Erythroblast (primary cell): ENCODE data around the gene RNASEH2B.
A peak's percentile ranks its signal among the peaks of the same experiment; 100 is the strongest.

ENCODE experiments used
- GATA1 ChIP-seq: IDR thresholded peaks from 2 replicates; pipeline ENCODE4 v1.6.1; 2011; ENCODE audit warnings: low read depth, mild to moderate bottlenecking, control low read depth, low read length, moderate library complexity
- POLR2A ChIP-seq: IDR thresholded peaks from 2 replicates; pipeline ENCODE4 v1.6.1; 2011; ENCODE audit warnings: mild to moderate bottlenecking, low read length

DNA sequence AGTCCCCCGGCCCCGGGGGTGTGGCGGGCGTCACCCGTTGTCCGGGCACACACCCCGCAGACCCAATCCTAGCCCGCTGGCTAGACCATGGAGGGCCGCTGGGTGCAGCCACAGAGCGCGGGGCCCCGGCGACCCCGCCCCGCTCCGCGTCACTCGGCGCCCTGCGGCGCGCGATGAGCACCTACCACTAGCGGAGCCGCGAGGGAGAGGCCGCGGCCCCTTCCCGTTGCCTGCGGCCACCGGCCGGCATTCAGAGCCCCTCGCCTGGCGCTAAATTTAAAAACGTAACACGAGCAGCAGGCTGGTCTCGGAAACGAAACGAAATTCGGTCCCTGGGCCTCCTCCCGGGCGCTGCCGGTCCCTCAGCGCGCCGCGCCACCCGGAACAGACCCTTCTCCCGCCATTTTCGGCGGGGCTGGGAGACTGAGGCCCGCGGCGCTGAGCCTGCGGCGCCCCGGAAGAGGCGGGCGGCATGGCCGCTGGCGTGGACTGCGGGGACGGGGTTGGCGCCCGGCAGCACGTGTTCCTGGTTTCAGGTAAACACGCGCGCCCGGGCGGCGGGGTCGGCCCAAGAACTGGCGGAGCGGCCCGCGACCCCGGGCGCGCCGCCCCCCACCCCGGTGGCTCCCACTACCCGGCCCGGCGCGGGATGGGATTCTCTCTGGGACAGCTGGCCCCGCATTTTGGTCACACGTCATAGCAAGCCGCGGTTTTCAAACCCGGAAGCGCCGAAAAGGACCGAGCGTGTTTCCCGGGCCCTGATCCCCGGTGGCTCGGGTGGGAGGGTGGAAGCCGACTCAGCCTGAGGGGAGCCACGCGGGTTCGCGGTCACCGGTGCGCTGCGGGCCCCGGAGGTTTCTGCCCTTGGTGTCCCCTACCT, at the start of gene RNASEH2B:
- TF ChIP-seq POLR2A = peak; percentile 95
- no peak for TF ChIP-seq GATA1
